ENCODE data around the gene GRID2. TPM values are rescaled to one million over a fixed set of nuclear protein-coding genes. Genes with fewer than 3 reads are reported as not detected.

GRID2 gene
- total RNA-seq, 2 experiments from 2014 or later, result not detected

- CTCF ChIA-PET, result no interaction called here
- Mint-ChIP-seq H3K4me3 (no peak overlapping the region), H3K4me1 (no peaks in the 10 kb centered on the region), H3K27me3 (no peaks in the 10 kb centered on the region), H3K9me3 (no peaks in the 10 kb centered on the region), H3K27ac (no peak overlapping the region), H3K36me3 (ENCODE audit: low read depth) (no peaks in the 10 kb centered on the region)
- DNase-seq, result no peak
- POLR2A ChIA-PET, result no interaction called here
Measured at GRCh38 chr4:93770201-93770600, 1466.4 kb downstream of the GRID2 start.

DNA sequence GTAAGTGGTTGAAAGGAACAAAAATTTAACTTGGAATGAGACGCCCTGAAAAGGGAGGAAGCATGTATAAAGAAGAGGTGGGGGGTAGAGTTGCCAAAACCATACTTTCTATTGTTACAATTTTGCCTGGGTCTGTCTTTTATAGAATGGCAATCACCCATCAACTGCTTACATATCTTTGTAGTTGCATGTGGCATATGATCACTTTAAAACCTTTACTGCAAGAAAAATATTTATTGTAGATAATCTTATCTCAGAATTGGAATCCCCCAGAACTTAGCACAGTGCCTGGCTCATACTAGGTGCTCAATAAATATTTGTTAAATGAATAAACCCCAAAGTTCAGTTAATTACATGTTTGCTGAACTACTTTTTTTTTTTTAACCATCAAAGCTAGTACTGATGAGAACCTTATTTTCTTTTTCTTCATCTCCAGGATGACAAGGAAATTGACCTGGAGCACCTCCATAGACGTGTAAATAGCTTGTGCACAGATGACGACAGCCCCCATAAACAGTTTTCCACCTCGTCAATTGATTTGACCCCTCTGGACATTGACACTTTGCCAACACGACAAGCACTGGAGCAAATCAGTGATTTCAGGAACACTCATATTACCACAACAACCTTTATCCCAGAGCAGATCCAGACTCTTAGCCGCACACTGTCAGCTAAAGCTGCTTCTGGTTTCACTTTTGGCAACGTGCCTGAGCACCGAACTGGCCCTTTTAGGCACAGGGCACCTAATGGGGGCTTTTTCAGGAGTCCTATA, 1468.1 kb downstream of the GRID2 start:
- no peaks in the 10 kb centered on the region for H3K4me1 Mint-ChIP-seq
- no peak for DNase-seq
- no peak overlapping the region for H3K4me3 Mint-ChIP-seq
- H3K9me3 Mint-ChIP-seq, result no peaks in the 10 kb centered on the region
- POLR2A ChIA-PET, result no interaction called here
- H3K36me3 Mint-ChIP-seq (ENCODE audit: low read depth), result no peaks in the 10 kb centered on the region
- CTCF ChIA-PET, result no interaction called here
- H3K27me3 Mint-ChIP-seq, result no peaks in the 10 kb centered on the region
- H3K27ac Mint-ChIP-seq, result no peak overlapping the region

DNA sequence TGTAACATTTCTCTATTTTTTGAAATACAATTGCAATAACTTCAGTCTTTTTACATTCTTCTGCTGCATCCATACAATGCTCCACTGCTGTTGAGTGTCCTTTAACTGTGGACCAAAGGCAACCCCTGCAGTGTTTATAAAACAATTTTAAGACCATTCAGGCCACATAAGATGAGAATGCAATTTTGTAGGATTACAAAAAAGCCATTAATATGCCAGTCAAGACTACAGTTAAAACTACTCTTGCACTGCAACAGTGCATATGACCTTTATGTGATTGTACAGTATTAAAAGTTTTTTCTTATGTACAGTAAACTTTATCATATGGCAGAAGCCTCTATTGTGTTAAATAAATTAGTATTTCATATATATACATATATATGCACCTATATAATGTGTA, 1469.1 kb downstream of the GRID2 start:
- H3K36me3 Mint-ChIP-seq (ENCODE audit: low read depth), result no peaks in the 10 kb centered on the region
- DNase-seq, result no peak
- H3K27ac Mint-ChIP-seq, result no peak overlapping the region
- H3K27me3 Mint-ChIP-seq, result no peaks in the 10 kb centered on the region
- POLR2A ChIA-PET, result no interaction called here
- no peak overlapping the region for H3K4me3 Mint-ChIP-seq
- no peaks in the 10 kb centered on the region for H3K4me1 Mint-ChIP-seq
- no peaks in the 10 kb centered on the region for H3K9me3 Mint-ChIP-seq
- CTCF ChIA-PET, result no interaction called here

GRCh38 chr4:93775551-93775950, 1471.8 kb downstream of the GRID2 start:
- no peak overlapping the region for H3K4me3 Mint-ChIP-seq
- ChIA-PET CTCF (no interaction called here), POLR2A (no interaction called here)
- H3K4me1 Mint-ChIP-seq, result no peaks in the 10 kb centered on the region
- H3K9me3 Mint-ChIP-seq, result no peaks in the 10 kb centered on the region
- no peak overlapping the region for H3K27ac Mint-ChIP-seq
- no peak for DNase-seq
- H3K27me3 Mint-ChIP-seq, result no peaks in the 10 kb centered on the region
- H3K36me3 Mint-ChIP-seq (ENCODE audit: low read depth), result no peaks in the 10 kb centered on the region

- H3K27ac Mint-ChIP-seq, result no peak overlapping the region
- H3K4me1 Mint-ChIP-seq, result no peaks in the 10 kb centered on the region
- CTCF ChIA-PET, result no interaction called here
Measured at GRCh38 chr4:93776386-93777080, 1472.8 kb downstream of the GRID2 start.

DNA sequence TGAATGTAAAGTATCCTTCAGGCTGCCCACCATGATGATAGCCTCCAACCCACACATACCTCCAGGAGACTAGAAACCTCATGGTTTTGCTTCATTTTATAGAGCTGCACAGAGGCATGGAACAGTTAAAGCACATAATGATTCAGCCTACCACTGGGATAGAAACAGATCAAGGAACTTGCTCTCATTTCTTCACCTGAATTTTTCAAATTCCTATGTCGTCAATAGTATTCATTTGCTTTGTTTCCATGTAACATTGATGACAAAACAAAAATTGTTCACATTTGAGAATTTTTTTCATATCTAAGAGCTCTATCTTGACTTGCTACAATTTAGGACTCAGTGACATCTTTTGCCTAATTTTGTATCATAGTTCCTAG, 1473.3 kb downstream of the GRID2 start:
- no peaks in the 10 kb centered on the region for H3K4me1 Mint-ChIP-seq
- H3K36me3 Mint-ChIP-seq (ENCODE audit: low read depth), result no peaks in the 10 kb centered on the region
- H3K9me3 Mint-ChIP-seq, result no peaks in the 10 kb centered on the region
- no peak overlapping the region for H3K4me3 Mint-ChIP-seq
- ChIA-PET POLR2A (no interaction called here), CTCF (no interaction called here)
- no peak overlapping the region for H3K27ac Mint-ChIP-seq
- no peak for DNase-seq
- H3K27me3 Mint-ChIP-seq, result no peaks in the 10 kb centered on the region

More at GRCh38 chr4:93776386-93777080, 1472.8 kb downstream of the GRID2 start:
- no peaks in the 10 kb centered on the region for H3K36me3 Mint-ChIP-seq (ENCODE audit: low read depth)
- H3K27me3 Mint-ChIP-seq, result no peaks in the 10 kb centered on the region
- POLR2A ChIA-PET, result no interaction called here
- H3K4me3 Mint-ChIP-seq, result no peak overlapping the region
- DNase-seq, result no peak
- H3K9me3 Mint-ChIP-seq, result no peaks in the 10 kb centered on the region

GRCh38 chr4:93779228-93779627, 1475.5 kb downstream of the GRID2 start:
- Mint-ChIP-seq H3K27ac (no peak overlapping the region), H3K27me3 (no peaks in the 10 kb centered on the region), H3K36me3 (ENCODE audit: low read depth) (no peaks in the 10 kb centered on the region), H3K9me3 (no peaks in the 10 kb centered on the region), H3K4me1 (no peaks in the 10 kb centered on the region), H3K4me3 (no peak overlapping the region)
- ChIA-PET CTCF (no interaction called here), POLR2A (no interaction called here)
- no peak for DNase-seq

GRCh38 chr4:93780080-93780479, 1476.3 kb downstream of the GRID2 start:
- ChIA-PET POLR2A (no interaction called here), CTCF (no interaction called here)
- no peak for DNase-seq
- Mint-ChIP-seq H3K27ac (no peak overlapping the region), H3K36me3 (ENCODE audit: low read depth) (no peaks in the 10 kb centered on the region), H3K9me3 (no peaks in the 10 kb centered on the region), H3K4me3 (no peak overlapping the region), H3K27me3 (no peaks in the 10 kb centered on the region), H3K4me1 (no peaks in the 10 kb centered on the region)

GRCh38 chr4:93781198-93781597, 1477.4 kb downstream of the GRID2 start:
- no peaks in the 10 kb centered on the region for H3K9me3 Mint-ChIP-seq
- no peaks in the 10 kb centered on the region for H3K27me3 Mint-ChIP-seq
- ChIA-PET CTCF (no interaction called here), POLR2A (no interaction called here)
- H3K4me3 Mint-ChIP-seq, result no peak overlapping the region
- H3K27ac Mint-ChIP-seq, result no peak overlapping the region
- no peaks in the 10 kb centered on the region for H3K36me3 Mint-ChIP-seq (ENCODE audit: low read depth)
- no peak for DNase-seq
- no peaks in the 10 kb centered on the region for H3K4me1 Mint-ChIP-seq

DNA sequence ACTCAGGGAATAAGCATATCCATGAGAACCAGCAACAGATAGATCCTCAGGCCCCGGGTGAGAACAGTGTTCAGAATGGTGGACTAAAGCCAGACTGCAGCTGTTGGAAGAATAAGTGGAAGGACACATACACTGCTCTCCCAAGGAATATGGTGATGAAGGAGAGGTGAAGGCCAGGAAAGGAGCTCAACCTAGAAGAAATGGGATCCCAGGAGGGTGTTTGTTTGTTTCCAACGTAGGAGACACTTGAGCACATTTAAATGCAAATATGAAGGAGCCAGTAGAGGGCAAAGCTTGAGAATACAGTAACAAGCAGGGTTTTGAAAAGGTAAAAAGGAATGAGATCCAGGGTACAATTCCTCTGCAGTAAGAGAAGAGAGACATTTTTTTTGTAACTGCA, 1482.4 kb downstream of the GRID2 start:
- CTCF ChIA-PET, result no interaction called here
- no peak overlapping the region for H3K27ac Mint-ChIP-seq
- DNase-seq, result no peak
- no peaks in the 10 kb centered on the region for H3K36me3 Mint-ChIP-seq (ENCODE audit: low read depth)
- H3K4me3 Mint-ChIP-seq, result no peak overlapping the region
- H3K27me3 Mint-ChIP-seq, result no peaks in the 10 kb centered on the region
- POLR2A ChIA-PET, result no interaction called here
- H3K9me3 Mint-ChIP-seq, result no peaks in the 10 kb centered on the region
- H3K4me1 Mint-ChIP-seq, result no peaks in the 10 kb centered on the region

DNA sequence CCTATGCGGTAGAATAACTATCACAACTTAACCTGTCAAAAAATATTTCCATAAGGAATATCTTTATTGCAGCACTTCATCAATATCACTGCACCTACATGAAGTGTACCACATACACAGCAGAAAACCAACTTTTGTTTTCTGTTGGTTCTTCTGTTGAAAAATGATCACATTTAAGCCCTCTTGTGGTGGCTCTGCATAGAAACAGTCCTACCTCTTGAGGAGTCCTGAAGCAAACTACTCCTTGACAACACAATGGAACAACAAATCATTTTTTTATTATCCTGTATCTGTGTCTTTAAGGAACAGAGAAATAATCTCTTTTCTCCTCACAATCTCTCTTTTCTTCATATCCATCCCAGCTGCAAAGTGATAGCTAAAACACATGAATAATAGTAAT, 1484.9 kb downstream of the GRID2 start:
- Mint-ChIP-seq H3K4me3 (no peak overlapping the region), H3K9me3 (no peaks in the 10 kb centered on the region), H3K4me1 (no peaks in the 10 kb centered on the region), H3K36me3 (ENCODE audit: low read depth) (no peaks in the 10 kb centered on the region), H3K27ac (no peak overlapping the region), H3K27me3 (peaks cover 7% of the 10 kb centered on the region)
- DNase-seq, result no peak
- CTCF ChIA-PET, result no interaction called here
- POLR2A ChIA-PET, result no interaction called here

GRCh38 chr4:93791570-93792195, 1487.9 kb downstream of the GRID2 start:
- Mint-ChIP-seq H3K27ac (no peak overlapping the region), H3K4me1 (no peaks in the 10 kb centered on the region), H3K36me3 (ENCODE audit: low read depth) (no peaks in the 10 kb centered on the region), H3K4me3 (no peak overlapping the region), H3K9me3 (no peaks in the 10 kb centered on the region), H3K27me3 (peaks cover 9% of the 10 kb centered on the region)
- DNase-seq, result peak; percentile 34
- ChIA-PET CTCF (interaction anchor here (1.3 kb wide), 1 partner anchor 336 kb away, joined by 3 read pairs; no protein-coding TSS in a partner anchor), POLR2A (no interaction called here)

DNA sequence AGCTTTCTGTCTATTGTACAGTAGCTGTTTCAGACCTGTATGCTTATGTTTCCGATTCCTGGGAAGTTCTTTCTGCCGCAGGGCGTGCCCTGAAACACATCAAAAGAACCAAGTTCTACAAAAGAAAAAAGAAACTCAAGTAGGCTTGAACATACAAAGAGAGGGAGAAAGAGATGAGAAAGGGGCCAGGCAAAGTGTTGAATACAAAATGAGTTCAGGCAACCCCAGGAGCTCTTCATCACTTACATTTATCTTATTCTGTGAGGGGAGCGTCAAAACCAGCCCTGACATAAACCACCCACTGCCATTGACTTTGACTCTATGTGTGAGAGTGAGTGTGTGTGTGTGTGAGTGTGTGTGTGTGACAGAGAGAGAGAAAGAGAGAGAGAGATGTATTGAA, 1498.3 kb downstream of the GRID2 start:
- POLR2A ChIA-PET, result no interaction called here

GRCh38 chr4:93809773-93810172, 1506.0 kb downstream of the GRID2 start:
- Mint-ChIP-seq H3K27me3 (no peaks in the 10 kb centered on the region), H3K36me3 (ENCODE audit: low read depth) (no peaks in the 10 kb centered on the region), H3K27ac (no peak overlapping the region), H3K9me3 (no peaks in the 10 kb centered on the region), H3K4me3 (no peak overlapping the region), H3K4me1 (no peaks in the 10 kb centered on the region)
- no peak for DNase-seq
- ChIA-PET CTCF (no interaction called here), POLR2A (no interaction called here)

More for the DNA sequence above, 1498.3 kb downstream of the GRID2 start:
- DNase-seq, result no peak
- Mint-ChIP-seq H3K4me3 (no peak overlapping the region), H3K27me3 (no peaks in the 10 kb centered on the region), H3K27ac (no peak overlapping the region), H3K4me1 (no peaks in the 10 kb centered on the region), H3K9me3 (no peaks in the 10 kb centered on the region), H3K36me3 (ENCODE audit: low read depth) (no peaks in the 10 kb centered on the region)
- CTCF ChIA-PET, result no interaction called here

Data from activated CD4-positive, alpha-beta memory T cell treated with anti-CD3 and anti-CD28 coated beads, Interleukin-2, amount 10 ng/mL, durations not matched to agents 7 days and 5 days (primary cell).